Nephron progenitor cell (in vitro differentiated cells): ENCODE results near the gene RCL1.
"Not testable (repeated sequence)": the region's sequence is repeated elsewhere in the genome, so short reads cannot be mapped to it uniquely, and the experiment has no call there.

ENCODE experiments used
- DNase-seq: peaks from one replicate; pipeline ENCODE4 v3.0.0; 2021
- H3K27ac Mint-ChIP-seq: 2 replicates; pipeline ENCODE4 v1.8.0; 2021; ENCODE audit warnings: mild to moderate bottlenecking, moderate library complexity, mixed read lengths
- H3K27me3 Mint-ChIP-seq: 2 replicates; pipeline ENCODE4 v1.8.0; 2021; ENCODE audit warnings: mild to moderate bottlenecking, low read depth, mixed read lengths; ENCODE audit not compliant: poor library complexity
- H3K36me3 Mint-ChIP-seq: 2 replicates; pipeline ENCODE4 v1.8.0; 2021; ENCODE audit warnings: low read depth, mixed read lengths
- H3K4me1 Mint-ChIP-seq: 2 replicates; pipeline ENCODE4 v1.8.0; 2021; ENCODE audit warnings: mixed read lengths
- H3K4me3 Mint-ChIP-seq: 2 replicates; pipeline ENCODE4 v1.8.0; 2021; ENCODE audit warnings: mild to moderate bottlenecking, moderate library complexity, mixed read lengths
- H3K9me3 Mint-ChIP-seq: 2 replicates; pipeline ENCODE4 v1.8.0; 2021; ENCODE audit warnings: mild to moderate bottlenecking, moderate library complexity, mixed read lengths
- TF ChIP-seq, protein P1 (sequence below): fragments of 200-600 bp; sonication (generic); IDR thresholded peaks from 2 replicates; pipeline ENCODE4 v1.5.0; 2021; ENCODE audit warnings: antibody characterized with exemption

Gene RCL1, protein sequence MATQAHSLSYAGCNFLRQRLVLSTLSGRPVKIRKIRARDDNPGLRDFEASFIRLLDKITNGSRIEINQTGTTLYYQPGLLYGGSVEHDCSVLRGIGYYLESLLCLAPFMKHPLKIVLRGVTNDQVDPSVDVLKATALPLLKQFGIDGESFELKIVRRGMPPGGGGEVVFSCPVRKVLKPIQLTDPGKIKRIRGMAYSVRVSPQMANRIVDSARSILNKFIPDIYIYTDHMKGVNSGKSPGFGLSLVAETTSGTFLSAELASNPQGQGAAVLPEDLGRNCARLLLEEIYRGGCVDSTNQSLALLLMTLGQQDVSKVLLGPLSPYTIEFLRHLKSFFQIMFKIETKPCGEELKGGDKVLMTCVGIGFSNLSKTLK

DNA sequence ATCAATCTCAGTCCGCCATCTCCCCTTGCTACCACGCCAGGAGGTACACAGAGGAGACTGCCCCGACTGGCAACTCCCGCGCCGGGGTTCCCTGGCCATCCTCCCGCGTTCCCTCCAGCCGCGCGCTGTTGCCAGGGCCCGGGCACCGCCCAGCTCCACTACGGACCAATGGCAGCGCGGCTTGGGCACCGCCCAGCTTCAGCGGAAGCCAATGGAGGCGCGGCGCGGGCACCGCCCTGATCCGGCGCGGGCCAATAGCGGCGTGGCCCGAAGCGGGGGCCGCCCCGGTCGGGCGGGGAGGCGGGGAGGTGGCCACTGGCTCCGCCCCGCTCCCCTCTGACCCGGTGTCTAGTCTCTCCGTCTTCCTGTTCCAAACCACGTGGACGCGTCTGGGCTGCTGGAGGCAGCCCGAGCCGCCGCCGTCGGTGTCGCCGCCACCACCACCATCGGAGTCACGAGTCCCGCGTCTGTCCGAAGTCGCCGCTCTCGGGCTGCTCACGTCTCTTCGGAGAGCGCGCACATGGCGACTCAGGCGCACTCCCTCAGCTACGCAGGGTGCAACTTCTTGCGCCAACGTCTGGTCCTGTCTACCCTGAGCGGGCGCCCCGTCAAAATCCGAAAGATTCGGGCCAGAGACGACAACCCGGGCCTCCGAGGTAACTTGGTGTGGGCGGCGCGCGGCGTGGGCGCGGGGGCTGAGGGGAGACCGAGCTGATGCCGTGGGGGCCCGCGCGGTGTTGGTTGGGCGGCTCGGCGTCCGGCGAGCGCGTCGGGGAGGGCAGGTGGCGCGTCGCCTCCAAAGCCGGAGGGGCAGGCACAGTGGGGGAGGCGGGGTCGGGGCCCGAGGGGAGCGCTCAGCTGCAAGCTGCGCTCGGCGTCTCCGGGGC, at the start of gene RCL1:
Gene RCL1, plus strand, starts transcription at position 373 of the 887 bp plus-strand sequence. Its CDS starts 148 bp downstream, at position 521.
- Mint-ChIP-seq H3K9me3 (peaks cover 11% of the 10 kb centered on the region), H3K4me1 (peaks cover 45% of the 10 kb centered on the region), H3K36me3 (peaks cover 14% of the 10 kb centered on the region), H3K27ac (peak within 1 kb of the TSS; percentile 93), H3K4me3 (peak within 1 kb of the TSS; percentile 92), H3K27me3 (peaks cover 6% of the 10 kb centered on the region)
- DNase-seq: peak; percentile 96
- TF ChIP-seq, protein P1, sequence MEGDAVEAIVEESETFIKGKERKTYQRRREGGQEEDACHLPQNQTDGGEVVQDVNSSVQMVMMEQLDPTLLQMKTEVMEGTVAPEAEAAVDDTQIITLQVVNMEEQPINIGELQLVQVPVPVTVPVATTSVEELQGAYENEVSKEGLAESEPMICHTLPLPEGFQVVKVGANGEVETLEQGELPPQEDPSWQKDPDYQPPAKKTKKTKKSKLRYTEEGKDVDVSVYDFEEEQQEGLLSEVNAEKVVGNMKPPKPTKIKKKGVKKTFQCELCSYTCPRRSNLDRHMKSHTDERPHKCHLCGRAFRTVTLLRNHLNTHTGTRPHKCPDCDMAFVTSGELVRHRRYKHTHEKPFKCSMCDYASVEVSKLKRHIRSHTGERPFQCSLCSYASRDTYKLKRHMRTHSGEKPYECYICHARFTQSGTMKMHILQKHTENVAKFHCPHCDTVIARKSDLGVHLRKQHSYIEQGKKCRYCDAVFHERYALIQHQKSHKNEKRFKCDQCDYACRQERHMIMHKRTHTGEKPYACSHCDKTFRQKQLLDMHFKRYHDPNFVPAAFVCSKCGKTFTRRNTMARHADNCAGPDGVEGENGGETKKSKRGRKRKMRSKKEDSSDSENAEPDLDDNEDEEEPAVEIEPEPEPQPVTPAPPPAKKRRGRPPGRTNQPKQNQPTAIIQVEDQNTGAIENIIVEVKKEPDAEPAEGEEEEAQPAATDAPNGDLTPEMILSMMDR: no peak

DNA sequence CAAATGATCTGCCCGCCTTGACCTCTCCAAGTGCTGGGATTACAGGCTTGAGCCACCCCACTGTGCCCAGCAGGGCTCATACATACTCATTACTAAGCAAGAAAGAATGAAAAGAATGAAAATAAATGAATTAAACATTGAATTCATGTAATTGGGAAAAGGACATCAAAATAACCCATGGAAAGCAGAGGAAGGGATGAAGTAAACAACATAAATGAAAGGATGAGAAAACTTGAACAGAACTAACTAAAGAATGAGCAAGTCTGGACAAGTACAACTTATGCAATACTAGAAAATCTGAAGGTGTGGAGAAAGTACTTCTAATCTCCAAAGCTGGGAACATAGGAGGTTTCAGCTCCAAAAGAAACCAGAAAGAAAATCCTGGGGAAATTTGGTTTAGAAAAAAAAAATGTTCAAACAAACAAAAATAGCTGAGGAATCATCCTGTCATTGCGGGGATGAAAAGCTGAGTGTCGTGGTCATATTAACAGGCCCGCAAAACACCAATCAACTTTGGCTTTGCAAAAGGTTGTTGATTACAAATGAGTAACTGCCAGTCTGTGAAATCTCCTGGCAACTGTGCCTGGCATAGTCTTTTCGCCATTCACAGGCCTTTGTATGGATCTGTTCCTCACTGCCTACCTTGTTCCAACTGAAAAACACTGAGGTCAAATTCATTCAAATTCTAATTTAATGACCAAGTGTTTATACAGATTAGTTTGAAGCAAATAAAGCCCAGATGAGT, 49.4 kb upstream of the RCL1 start:
- Mint-ChIP-seq H3K9me3 (no peaks in the 10 kb centered on the region), H3K36me3 (peaks cover 4% of the 10 kb centered on the region), H3K27ac (no peak overlapping the region), H3K4me3 (peak overlapping the region; percentile 11), H3K4me1 (peaks cover 28% of the 10 kb centered on the region), H3K27me3 (peaks cover 2% of the 10 kb centered on the region)
- TF ChIP-seq, protein P1: no peak
- DNase-seq: no peak

DNA sequence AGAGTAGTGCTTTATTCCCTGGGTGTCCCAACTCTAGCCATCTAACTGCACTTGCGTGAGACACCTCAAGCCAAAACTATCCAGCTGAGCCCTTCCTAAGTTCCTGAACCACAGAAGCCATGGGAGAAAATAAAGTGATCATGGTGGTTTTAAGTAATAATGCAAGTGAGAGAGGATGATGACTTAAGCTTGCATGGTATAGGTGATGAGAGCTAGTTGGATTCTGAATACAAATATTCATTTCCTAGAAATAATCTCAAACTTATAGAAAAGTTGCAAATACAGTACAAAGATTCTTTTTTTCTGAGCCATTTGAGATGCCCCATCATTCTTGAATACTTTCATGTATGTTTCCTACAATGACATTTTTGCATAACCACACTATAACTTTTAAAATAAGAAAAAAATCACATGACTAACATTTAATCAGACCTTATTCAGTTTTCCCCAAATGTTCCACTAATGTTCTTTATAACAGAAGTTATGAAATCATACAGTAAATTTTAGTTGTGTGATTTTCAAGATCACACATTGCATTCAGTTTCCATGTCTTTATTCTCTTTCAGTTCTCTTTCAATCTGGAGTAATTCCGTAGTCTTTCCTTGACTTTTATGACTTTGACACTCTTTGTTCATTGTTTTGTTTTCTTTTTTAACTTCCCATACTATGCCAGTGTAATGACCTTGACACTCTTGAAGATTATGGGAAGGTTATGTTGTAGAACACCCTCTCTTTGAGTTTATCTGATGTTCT, 46.3 kb upstream of the RCL1 start:
- Mint-ChIP-seq H3K27me3 (peaks cover 2% of the 10 kb centered on the region), H3K4me1 (peaks cover 10% of the 10 kb centered on the region), H3K27ac (no peak overlapping the region), H3K9me3 (no peaks in the 10 kb centered on the region), H3K4me3 (no peak overlapping the region), H3K36me3 (no peaks in the 10 kb centered on the region)
- TF ChIP-seq, protein P1: no peak
- DNase-seq: no peak

DNA sequence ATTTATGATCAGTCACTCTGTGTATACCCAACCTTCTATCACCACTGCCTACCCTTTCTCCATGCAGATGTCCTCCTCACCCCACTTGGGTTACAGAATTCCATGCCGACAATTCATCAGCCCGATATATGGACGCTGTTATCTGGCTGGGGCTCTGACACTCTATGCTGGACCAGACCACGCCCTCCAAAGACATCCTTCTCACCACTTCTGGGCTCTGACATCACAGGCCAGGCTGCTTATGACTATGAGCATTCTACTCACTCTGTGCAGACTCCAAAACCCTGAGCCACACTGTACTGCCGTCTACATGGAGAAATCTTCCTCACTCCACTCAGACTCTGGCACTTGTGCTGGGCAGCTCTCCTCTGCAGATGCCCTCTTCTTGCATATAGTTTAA, 44.1 kb upstream of the RCL1 start:
- Mint-ChIP-seq H3K36me3 (no peaks in the 10 kb centered on the region), H3K27ac (no peak overlapping the region), H3K9me3 (no peaks in the 10 kb centered on the region), H3K4me3 (no peak overlapping the region), H3K27me3 (peaks cover 9% of the 10 kb centered on the region), H3K4me1 (no peaks in the 10 kb centered on the region)
- TF ChIP-seq, protein P1: no peak
- no peak for DNase-seq

DNA sequence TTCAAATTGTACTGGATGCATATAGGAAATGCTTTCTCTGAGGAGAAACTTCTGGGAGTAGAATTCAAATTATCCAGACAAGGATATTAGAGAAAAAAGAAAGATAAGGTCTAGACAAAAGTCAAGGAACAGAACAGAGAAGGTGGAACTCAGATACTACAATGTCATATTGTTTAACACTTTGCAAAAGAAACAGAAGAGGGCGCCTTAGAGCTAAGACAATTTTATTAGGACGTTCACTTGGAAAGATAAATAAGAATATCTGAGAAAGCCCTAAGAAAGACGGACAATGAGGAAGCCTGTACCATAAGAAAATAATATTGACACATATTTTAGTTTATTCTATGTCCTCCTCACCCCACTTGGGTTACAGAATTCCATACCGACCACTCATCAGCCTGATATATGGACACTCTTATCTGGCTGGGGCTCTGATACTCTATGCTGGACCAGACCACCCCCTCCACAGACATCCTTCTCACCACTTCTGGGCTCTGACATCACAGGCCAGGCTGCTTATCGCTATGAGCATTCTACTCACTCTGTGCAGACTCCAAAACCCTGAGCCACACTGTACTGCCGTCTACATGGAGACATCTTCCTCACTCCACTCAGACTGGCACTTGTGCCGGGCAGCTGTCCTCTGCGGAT, 42.6 kb upstream of the RCL1 start:
- H3K4me3 Mint-ChIP-seq: no peak overlapping the region
- TF ChIP-seq, protein P1: peak; percentile 53
- H3K4me1 Mint-ChIP-seq: no peaks in the 10 kb centered on the region
- H3K9me3 Mint-ChIP-seq: no peaks in the 10 kb centered on the region
- no peaks in the 10 kb centered on the region for H3K36me3 Mint-ChIP-seq
- no peak for DNase-seq
- H3K27me3 Mint-ChIP-seq: peaks cover 9% of the 10 kb centered on the region
- no peak overlapping the region for H3K27ac Mint-ChIP-seq

DNA sequence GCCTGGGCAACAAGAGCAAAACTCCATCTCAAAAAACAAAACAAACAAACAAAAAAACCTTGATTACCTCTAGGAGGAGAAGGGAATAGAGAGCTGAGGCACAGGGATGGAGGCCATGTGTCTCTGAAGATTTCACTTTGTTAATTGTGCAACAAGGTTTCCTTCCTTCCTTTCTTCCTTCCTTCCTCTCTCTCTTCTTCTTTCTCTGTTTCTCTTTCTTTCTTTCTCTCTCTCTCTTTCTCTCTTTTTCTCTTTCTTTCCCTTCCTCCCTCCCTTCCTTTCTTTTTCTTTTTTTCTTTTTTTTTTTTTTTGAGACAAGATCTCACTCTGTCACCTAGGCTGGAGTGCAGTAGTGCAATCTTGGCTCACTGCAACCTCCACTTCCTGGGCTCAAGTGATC, 38.2 kb upstream of the RCL1 start:
- H3K36me3 Mint-ChIP-seq, DNase-seq, H3K4me3 Mint-ChIP-seq, H3K9me3 Mint-ChIP-seq, H3K27me3 Mint-ChIP-seq: not testable (repeated sequence)
- Mint-ChIP-seq H3K4me1 (peaks cover 17% of the 10 kb centered on the region), H3K27ac (peak overlapping the region; percentile 48)
